Embryonic facial prominence (tissue), 1 donor: ENCODE data around the gene C1QTNF3.

Experiments used
- DNase-seq: peaks from one replicate; pipeline ENCODE4 v3.0.0-alpha.2; 2016; ENCODE audit errors: extremely low spot score

C1QTNF3 gene

DNA sequence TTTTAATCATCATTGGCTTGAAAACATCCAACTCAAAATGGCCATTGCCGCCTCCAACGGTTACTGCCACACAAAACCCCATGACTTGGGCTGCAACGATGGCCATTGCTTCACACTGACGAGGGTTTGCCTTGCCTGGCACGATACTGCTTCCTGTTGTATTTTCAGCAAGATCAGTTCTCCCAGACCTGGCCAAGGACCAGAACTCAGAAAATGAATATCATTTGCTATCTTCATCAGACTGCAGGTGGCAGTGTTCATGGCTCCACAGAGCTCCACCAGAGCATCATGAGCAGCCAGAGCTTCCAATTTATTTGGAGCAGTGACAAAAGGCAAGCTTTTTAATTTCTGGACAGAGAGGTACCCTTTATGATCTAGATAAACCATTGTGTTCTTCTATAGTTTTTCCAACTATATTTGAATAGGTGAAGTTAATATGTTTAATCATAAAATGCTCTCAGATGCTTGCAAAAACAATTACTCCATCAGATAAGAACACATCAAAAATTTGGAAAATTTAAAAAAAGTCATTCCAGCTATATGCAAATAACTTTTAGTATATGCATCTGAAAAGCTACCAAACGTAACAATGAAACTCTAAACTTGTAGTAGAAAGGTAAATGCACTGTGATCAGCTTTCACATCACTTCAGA lies 45.6 kb downstream of the C1QTNF3 start:
- no peak for DNase-seq

DNA sequence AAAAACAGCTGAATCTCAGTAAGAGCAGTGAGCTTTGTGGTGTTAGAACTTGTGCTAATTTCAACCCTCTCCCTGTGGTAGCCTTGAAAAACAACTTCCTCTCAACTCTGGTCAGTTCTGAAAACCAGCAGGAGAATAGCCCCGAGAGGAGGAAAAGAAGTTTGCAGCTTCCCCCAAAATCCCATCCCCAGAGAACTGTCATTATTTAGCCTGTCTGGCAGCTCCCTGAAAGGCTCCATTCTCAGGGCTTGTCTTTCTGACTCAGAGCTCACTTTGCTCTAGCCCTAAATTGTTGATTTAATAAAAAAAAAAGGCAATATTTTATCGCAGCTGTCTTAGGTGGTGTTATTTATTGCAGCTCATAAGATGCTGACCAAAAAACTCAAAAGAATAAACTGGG lies 47.1 kb downstream of the C1QTNF3 start:
- DNase-seq = no peak

DNA sequence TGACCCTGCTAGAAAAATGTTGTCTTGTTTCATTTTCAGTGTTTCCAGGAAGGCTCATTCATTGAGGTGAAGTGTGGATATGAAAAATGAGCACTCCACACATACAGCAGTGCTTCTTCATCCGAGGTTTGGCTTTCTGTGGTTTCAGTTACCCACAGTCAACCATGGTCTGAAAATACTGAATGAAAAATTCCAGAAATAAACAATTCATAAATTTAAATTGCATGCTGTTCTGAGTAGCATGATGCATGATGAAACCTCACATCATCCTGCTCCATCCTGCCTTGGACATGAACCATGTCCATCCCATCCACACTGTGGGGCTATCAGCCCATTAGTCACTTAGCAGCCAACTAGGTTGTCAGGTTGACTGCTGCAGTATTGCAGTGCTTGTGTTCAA lies 48.2 kb downstream of the C1QTNF3 start:
- no peak for DNase-seq

DNA sequence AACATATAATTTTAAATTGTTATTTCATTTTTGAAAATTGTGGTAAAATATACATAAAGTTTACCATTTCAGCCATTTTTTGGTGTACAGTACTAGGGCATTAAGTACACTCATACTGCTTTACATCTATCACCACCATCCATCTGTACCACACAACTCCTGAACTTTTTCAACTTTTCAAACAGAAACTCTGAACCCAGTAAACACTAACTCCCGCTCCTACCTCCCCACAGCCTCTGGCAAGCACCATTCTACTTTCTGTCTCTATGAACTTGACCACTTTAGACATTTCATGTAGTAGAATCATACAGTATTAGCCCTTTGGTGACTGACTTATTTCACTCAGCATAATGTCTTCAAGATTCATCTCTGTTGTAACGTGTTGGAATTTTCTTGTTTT lies 50.1 kb downstream of the C1QTNF3 start:
- DNase-seq = no peak

DNA sequence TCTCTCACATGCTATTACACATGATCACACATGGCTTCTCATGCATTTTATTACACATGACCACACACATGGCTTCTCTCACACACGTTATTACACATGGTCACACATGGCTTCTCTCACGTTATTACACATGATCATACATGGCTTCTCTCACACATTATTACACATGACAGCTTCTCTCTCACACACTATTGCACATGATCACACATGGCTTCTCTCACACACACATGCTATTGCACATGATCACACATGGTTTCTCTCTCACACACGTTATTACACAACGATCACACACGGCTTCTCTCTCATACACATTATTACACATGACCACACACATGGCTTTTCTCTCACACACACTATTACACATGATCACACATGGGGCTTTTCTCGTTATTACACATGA lies 57.6 kb downstream of the C1QTNF3 start:
- DNase-seq = no peak

DNA sequence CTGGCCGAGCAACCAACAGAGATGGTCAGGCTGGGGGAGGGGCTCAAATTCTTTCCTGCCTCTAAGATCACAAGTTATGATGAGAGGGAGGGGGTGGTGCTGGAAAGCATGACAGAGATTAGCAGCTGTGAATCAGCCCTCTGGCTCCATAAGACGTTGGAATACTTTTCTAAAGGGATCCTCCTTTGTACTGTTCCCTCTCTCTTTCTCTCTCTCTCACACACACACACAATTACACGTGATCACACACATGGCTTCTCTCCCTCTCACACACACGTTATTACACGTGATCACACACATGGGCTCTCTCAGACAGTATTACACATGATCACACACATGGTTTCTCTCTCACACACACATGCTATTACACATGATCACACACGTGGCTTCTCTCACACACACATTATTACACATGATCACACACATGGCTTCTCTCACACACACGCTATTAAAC lies 58.3 kb downstream of the C1QTNF3 start, which contains the start of gene SLC45A2:
Gene SLC45A2, minus strand, starts transcription at position 23 of the 454 bp plus-strand sequence. CDS start 110 bp downstream, outside the sequence.
- no peak for DNase-seq

DNA sequence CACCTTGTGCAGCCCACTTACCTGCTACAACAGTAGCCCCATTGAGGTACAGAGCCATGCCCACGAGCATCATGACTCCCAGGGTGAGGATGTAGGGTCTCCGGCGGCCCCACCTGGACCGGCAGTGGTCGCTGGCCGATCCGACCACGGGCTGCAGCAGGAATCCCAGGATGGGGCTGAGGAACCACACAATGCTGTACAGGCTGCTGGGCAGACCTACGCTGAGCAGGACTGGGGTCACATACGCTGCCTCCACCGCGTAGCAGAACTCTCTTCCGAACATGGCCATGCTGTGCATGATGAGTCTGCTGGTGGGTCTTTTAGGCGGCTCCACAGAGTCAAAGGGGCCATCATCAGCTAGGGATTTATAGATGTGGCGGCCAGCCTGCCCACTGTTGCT lies 58.8 kb downstream of the C1QTNF3 start:
- no peak for DNase-seq

DNA sequence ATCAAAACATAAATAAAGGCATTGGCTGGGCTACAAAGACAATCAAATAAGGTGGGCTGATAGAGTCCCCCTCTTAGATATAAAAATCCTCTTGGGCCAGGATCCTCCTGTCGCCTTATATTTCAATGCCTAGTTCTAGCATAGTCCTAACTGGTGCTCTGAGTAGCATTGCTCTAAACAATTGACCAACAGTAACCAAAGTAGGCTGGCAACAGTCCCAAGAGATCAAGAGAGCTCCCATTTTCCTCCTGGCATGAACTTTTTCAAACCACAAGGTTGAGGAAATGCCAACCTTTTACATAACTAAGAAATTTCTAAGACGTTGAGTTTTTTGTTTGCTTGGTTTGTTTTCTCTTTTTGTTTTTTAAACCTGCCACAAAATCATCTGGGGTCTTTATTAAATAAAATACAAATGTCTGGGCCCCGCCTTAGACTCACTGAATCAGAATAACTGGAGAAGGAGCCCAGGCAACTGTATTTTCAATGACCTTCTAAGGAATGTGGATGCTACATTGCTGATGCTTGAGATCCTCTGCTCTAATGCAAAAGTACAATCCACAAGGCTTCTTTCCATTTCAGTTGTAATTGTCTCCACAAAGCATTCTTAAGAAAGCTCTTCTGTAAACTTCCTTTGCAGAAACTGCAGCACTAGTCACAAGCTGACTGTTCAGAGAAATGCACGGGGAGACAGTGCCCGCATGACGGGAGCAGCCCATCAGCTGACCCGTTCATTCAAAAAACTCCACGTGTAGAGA lies 61.4 kb downstream of the C1QTNF3 start:
- no peak for DNase-seq

DNA sequence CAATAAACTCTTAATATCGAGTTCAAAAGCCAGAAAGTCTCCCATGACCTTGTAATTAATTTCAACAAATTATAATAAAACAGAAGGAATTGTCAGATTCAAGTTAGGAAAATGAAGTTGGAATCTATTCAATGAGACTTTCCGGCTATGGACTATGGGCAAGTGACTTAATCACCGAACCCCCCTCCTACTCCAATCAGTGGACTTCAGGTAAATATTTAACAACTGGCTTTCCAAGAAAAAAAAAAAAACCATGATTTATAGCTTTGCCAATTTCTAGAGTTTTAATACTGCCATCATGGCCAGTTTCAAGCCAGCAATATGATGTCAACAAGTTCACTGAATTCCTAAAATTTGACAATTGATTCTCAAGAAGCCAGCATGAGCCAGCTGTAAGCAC lies 63.0 kb downstream of the C1QTNF3 start:
- DNase-seq = no peak

DNA sequence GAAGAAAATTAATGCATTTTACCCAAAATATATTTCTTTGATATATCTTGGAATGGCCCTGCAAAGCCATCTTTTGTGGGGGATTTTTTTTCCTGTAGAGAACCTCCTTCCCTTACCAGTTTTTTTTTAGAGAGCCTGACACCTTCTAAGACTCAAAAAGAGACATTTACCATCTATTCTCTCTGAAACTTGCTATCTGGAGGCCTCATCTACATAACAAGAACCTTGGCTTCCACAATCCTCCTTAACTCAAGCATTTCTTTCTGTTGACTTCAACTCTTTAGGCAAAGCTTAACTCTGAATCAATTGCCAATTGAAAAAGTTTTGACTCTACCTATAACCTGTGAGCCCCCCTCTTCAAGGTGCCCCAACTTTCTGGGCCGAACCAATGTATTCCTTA lies 64.7 kb downstream of the C1QTNF3 start:
- no peak for DNase-seq

DNA sequence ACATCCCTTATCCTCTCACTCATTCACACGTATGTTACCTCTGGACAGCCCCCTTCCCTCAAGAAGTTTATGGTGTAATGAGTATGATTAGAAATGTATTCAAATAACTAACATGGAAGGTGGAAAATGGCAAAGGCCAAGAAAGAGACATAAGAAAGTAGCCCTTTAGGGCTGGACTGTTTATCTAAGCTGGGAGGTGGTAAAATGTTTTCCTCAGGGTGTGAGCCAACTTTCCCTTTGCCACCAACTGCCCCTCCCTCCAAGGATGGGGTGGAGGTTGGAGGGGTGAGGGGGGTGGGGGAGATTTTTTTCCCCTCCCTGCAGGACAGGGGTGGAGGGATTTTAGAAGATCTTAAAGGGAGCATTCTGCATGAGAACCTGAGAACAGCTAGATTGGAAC lies 66.7 kb downstream of the C1QTNF3 start:
- DNase-seq = no peak

DNA sequence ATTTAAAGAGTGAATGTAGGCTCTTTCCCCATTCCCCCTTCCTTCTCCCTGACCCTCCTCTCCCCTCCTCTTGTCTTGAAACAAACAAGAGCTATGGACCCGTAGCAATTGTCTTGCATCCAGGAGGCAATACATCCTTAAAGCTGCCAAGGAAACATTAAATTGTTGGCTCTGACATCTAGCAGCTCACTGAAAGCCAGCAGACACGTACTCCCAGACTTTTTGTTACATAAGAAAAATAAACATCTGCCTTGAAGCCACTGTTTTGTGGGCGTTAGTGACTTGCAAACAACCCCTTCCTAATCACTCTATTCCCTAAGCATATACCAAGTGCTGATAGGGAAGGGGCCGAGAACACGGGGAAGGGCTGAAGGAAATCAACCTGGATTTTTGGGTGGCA lies 67.2 kb downstream of the C1QTNF3 start:
- DNase-seq = no peak

DNA sequence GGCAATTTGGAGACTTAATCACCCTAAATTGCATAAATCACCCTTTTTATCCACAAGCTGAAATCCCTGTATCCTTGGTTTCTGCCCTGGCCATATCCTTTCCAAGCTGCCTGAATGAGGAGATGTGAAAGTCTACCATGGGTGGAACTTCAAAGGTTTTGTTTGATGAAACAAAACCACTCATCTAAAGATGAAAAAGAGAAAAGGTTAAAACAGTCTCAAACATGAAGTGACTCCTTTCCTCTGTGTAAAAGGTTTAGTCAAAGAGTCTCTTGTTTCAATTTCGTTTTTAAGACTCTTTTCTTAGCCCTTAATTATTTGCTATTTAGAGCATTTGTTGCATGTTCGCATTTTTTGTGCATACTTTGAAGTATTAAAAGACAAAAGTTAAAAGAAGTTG lies 69.7 kb downstream of the C1QTNF3 start:
- DNase-seq = no peak

DNA sequence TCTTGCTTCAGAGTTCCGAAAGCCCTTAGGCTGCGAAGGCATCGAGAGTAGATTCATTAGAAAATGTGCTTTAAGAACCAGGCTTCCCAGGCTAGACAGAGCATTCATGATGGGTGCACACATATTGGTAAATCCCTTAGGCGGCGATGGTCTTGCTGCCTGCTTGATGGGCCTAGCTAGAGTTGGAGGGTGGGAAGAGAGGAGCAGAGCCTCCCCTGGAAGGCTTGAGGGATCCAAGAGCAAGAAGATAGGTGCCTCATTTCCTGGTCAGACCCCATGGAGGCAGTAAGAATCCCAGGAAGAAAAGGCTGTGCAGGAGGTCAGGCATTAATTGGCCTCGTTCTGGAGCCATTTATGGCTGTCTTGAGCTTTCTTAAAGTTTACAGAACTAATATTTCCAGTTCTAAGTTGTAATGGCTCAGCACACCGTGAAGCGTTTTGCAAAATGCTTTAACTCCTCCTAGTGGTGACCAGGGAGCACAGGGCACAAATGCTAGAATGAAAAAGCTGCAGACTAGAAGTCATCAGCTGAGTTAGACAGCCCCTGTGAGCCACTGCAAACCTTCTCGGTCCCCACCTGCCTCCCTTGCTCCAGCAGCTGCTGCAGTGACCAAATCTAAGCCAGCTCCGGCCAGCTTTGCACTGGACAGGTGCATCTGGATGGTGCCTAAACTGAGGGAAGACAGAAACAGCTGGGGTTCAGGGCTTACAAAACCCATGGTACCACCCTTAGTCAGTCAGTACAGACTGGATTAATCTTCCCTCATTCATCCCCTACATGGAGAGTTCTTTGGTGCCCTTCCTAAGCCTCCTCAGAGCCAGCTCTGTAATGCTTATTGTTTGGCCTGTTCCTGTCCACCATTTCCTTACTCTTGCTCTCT lies 73.2 kb downstream of the C1QTNF3 start:
- peak; percentile 50 for DNase-seq

DNA sequence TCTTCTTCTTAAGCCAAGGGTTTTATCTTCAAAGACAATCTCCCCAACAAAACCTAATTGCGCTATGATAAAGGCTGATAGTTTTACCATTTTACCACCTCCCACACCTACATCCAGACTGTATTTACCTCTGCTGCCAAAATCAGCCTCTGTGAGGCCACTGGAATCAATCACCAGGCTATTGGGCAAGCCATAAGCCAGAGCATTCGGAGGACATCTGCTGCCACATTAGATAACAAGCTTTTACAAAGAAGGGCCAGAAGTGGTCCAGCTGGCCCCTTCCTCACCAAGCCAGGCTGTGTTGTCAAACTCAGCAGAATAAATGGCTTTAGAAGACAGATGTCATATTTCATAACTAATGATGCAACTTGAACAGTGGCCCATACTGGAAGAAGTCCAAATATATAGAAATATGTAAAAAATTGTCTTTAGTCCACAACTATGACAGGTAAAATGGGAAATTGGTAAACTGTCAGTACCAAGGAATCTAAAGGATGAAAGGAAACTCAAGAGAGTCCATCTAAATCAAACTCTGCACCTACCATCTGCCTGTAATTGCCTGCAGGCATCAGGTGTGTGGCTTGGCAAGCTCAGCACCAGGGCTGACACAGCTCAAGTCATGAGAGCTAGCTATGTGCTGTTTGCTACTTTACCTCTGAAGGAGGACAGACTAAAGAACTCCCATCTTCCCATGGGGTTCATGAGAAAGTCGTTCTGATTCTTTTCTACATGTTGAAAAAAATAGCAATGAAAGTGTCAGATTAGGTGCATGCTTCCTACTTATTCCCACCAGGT lies 74.6 kb downstream of the C1QTNF3 start:
- DNase-seq = no peak
